GOT3 (cell line): ENCODE data around the gene TMC1.
"Not testable (repeated sequence)": the region's sequence is repeated elsewhere in the genome, so short reads cannot be mapped to it uniquely, and the experiment has no call there.

ENCODE experiments used
- DNase-seq: peaks from one replicate; lab custom pipeline; 2025; ENCODE audit warnings: mixed read lengths; lab: John Stamatoyannopoulos, UW

The TMC1 gene

GRCh38 chr9:72526901-72527800 lies 5.7 kb downstream of the TMC1 start:
- DNase-seq: peak; percentile 7

GRCh38 chr9:72527801-72528195 lies 6.4 kb downstream of the TMC1 start:
- DNase-seq: no peak

- DNase-seq: no peak
Measured at GRCh38 chr9:72529531-72529930, 8.1 kb downstream of the TMC1 start.

DNA sequence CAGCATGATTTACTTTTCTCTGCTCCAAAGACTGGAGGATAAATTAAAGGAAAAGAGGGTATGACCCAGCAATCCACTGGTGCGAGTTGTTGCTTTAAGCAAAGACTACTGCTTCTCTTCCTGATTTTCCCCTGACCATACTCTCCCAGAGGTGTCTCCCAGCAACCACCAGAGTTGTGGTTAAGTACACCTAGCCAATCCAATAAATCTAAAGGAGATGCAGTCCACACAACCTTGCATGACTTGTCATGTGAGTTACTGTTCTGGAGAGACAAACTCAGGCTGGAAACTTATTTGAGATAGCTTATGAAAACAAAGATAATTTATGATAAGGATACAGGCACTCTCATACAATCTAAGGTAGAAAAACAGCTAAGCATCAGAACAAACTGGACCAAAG lies 11.9 kb downstream of the TMC1 start:
- DNase-seq: no peak

- DNase-seq: no peak
Measured at GRCh38 chr9:72534931-72535330, 13.5 kb downstream of the TMC1 start.

- DNase-seq: no peak
Measured at GRCh38 chr9:72537011-72537545, 15.7 kb downstream of the TMC1 start.

GRCh38 chr9:72537671-72538070 lies 16.3 kb downstream of the TMC1 start:
- DNase-seq: no peak

GRCh38 chr9:72538921-72539702 lies 17.7 kb downstream of the TMC1 start:
- DNase-seq: no peak

GRCh38 chr9:72539824-72540347 lies 18.5 kb downstream of the TMC1 start:
- DNase-seq: no peak

- DNase-seq: no peak
Measured at GRCh38 chr9:72540348-72540873, 19.0 kb downstream of the TMC1 start.

DNA sequence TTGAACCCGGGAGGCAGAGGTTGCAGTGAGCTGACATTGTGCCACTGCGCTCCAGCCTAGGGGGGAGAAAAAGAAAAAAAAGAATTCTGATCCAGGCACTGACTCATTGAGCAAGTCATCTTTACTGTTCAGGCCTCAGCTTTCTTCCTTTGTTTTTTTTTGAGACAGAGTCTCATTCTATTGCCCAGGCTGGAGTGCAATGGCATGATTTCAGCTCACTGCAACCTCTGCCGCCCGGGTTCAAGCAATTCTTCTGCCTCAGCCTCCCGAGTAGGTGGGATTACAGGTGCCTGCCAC lies 21.1 kb downstream of the TMC1 start:
- not testable (repeated sequence) for DNase-seq

- DNase-seq: no peak
Measured at GRCh38 chr9:72542917-72543316, 21.5 kb downstream of the TMC1 start.

DNA sequence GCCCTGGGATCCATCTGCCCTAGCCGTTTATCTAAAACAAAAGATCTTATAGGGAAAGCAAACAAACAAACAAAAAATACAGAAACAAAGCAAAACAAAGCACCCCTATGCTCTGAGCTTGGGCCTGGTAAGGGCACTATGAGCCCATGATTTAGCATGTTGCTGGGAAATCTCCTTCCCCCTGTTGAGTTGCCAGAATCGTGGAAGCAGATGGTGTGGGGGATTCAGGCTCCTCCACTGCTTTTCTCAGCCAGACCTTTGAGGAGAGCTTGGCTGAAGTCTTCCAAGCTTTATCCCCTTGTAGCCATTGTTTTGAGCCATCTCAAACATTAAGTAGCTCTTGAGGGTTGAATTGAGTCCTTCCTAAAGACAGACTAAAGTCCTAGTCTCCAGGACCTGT lies 29.9 kb downstream of the TMC1 start:
- DNase-seq: no peak

GRCh38 chr9:72552356-72552755 lies 30.9 kb downstream of the TMC1 start:
- no peak for DNase-seq

DNA sequence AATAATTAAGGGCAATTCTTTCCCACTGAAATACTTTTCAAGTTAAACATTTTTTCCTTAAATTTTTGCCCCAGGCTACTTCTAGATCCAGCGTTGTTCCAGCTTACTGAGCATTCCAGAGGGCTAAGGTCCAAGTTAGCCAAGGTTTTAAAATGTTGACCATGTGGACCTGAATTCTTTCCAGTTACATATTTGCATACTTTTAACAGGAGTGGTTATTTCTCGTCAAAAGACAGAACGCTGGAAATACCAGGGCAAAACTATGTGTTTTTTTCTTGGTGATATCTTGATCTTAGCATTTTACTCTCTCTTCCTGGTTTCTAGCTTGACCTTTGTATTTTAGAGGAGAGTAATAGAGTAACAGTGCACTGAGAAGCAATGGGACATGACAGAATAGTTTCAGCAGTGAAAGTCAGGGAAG lies 32.8 kb downstream of the TMC1 start:
- DNase-seq: no peak

DNA sequence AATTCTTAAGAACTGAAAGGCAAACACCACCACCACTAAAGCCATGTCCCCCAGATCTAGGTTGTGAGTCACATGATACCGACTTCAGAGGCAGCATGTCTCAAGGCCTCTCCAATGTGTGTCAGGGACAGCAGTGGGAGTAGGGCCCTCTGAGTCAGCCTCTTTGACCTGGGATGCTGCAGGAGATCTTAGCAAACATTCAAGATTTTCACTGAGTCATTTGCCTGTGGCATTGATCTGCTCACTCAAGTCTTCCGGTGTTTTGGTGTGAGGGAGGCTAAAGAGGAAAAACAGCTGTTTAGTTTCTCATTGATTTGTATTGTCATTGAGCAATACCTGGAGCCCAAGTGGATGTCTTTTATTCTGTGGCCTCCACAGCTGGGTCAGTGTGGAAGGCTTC lies 36.1 kb downstream of the TMC1 start:
- no peak for DNase-seq

DNA sequence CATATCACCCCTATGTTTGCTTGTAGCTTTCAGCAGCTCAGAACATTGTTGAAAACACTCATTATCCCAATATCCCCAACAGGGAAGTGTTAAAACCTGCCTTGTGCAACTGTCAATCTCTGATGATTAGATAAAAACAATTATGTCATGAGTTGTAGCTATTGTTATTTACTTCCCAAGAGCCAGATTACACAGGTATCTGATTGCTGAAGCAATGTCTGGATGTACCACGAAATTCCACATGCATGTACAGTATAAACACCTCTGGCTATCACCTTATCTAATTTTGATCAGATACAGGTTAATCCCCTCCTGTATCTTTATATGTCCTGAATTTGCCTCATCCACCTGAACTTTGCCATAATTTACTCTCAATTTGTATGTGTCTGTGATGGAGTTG lies 38.7 kb downstream of the TMC1 start:
- no peak for DNase-seq

GRCh38 chr9:72563806-72564205 lies 42.4 kb downstream of the TMC1 start:
- DNase-seq: no peak

- DNase-seq: no peak
Measured at GRCh38 chr9:72564479-72565281, 43.3 kb downstream of the TMC1 start.

DNA sequence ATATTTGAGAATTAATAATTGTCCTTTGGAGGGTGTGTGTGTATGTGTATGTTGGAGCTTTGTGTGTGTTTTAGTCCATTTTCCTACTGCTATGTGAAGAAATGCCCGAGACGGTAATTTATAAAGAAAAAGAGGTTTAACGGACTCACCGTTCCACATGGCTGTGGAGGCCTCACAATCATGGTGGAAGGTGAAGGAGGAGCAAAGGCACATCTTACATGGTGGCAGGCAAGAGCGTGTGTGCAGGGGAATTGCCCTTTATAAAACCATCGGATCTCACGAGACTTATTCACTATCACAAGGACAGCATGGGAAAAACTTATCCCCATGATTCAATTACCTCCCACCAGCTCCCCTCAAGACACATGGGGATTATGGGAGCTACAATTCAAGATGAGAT lies 44.1 kb downstream of the TMC1 start:
- no peak for DNase-seq

- no peak for DNase-seq
Measured at GRCh38 chr9:72574156-72574810, 52.9 kb downstream of the TMC1 start.
